Measurements from ENCODE around the gene PDE8B.

DNA sequence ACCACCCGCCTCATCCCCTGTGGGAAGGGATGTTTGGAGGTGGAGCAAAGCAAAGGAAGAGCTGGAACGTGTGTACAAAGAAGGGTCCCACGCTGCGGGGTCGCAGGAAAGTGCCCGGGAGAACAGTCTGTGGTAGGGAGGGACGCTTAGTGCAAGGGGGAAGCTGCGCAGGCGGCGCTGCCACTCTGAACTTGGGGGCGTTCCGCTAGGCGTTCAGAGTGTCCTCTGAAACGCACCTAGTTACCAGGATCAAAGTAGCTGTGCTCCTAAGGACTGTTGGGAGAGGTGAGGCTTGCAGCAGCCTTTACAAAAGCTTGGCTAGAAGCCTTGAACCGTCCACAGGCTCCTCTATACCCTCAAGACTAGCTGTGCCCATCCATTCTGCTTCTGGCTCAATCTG is 29.3 kb upstream of the PDE8B start:
- no peak for TF ChIP-seq ESRRG (CRISPR knock-in tag; IDR thresholded peaks at IDR 0.05)
- no peak for TF ChIP-seq ZFP3 (CRISPR knock-in tag; IDR thresholded peaks at IDR 0.05)
- TF ChIP-seq RARB (CRISPR knock-in tag; IDR thresholded peaks at IDR 0.05), result no peak
- TF ChIP-seq, protein P1, sequence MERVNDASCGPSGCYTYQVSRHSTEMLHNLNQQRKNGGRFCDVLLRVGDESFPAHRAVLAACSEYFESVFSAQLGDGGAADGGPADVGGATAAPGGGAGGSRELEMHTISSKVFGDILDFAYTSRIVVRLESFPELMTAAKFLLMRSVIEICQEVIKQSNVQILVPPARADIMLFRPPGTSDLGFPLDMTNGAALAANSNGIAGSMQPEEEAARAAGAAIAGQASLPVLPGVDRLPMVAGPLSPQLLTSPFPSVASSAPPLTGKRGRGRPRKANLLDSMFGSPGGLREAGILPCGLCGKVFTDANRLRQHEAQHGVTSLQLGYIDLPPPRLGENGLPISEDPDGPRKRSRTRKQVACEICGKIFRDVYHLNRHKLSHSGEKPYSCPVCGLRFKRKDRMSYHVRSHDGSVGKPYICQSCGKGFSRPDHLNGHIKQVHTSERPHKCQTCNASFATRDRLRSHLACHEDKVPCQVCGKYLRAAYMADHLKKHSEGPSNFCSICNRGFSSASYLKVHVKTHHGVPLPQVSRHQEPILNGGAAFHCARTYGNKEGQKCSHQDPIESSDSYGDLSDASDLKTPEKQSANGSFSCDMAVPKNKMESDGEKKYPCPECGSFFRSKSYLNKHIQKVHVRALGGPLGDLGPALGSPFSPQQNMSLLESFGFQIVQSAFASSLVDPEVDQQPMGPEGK (CRISPR knock-in tag; IDR thresholded peaks at IDR 0.05; ENCODE audit: borderline replicate concordance), result no peak
- TF ChIP-seq ZFP30 (CRISPR knock-in tag; IDR thresholded peaks at IDR 0.05), result no peak
- TF ChIP-seq OSR1 (CRISPR knock-in tag; IDR thresholded peaks at IDR 0.05), result no peak
